GM19467 (cell line): Measurements from ENCODE around the gene NDUFB8.
"Not testable (repeated sequence)": the region's sequence is repeated elsewhere in the genome, so short reads cannot be mapped to it uniquely, and the experiment has no call there.

Source experiments
- ATAC-seq: cut with Tn5 transposase; IDR thresholded peaks from one replicate; pipeline ENCODE4 v1.9.1; 2021; ENCODE audit warnings: mild to moderate bottlenecking, moderate library complexity; ENCODE audit not compliant: unreplicated experiment

Gene NDUFB8

GRCh38 chr10:100529475-100530298 lies at the start of gene NDUFB8:
Gene NDUFB8, minus strand, starts transcription at chr10:100529871. Its CDS starts 20 bp downstream, at chr10:100529851.
- peak; percentile 68 for ATAC-seq

- no peak for ATAC-seq
These were observed 46.6 kb upstream of the NDUFB8 start for GRCh38 chr10:100576282-100576635.

- no peak for ATAC-seq
These were observed 46.1 kb upstream of the NDUFB8 start for GRCh38 chr10:100575585-100576281.

GRCh38 chr10:100575146-100575545 lies 45.5 kb upstream of the NDUFB8 start:
- not testable (repeated sequence) for ATAC-seq

DNA sequence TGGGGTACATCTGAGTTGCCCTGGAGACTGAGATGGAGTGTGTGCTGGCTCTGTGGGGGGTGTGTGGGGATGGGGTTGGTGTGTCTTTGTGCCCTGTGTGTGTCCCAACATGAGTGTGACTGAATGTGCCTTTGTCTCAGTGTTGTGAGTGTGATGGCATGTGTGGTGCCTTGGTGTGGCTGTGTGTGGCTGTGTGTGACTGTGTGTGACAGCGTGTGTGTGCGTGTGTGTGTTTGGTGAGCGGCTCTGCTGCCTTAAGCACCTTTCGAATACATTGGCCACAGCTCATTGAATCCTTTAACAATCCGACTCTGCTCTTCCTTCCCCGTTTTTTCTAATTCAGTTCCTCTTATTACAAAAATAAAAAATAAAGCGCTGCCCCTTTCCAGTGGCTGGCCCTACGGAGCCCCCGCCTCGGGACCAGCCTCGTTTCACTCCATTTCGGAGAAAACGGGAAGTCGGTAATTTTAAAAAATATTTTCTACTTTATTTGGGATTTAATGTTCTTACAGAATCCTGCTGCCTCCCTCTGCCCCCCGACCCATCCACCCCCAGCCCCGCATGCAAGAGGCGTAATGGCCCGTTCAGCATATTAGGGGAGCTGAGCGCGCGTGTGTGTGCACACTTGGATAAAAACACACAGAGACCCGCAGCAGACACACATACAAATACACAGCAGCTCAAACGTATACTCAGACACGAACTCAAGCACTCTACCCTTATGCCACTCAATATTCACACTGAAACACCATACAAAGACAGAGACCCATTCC lies 41.6 kb upstream of the NDUFB8 start:
- no peak for ATAC-seq

- no peak for ATAC-seq
These were observed 40.8 kb upstream of the NDUFB8 start for GRCh38 chr10:100570506-100570905.

DNA sequence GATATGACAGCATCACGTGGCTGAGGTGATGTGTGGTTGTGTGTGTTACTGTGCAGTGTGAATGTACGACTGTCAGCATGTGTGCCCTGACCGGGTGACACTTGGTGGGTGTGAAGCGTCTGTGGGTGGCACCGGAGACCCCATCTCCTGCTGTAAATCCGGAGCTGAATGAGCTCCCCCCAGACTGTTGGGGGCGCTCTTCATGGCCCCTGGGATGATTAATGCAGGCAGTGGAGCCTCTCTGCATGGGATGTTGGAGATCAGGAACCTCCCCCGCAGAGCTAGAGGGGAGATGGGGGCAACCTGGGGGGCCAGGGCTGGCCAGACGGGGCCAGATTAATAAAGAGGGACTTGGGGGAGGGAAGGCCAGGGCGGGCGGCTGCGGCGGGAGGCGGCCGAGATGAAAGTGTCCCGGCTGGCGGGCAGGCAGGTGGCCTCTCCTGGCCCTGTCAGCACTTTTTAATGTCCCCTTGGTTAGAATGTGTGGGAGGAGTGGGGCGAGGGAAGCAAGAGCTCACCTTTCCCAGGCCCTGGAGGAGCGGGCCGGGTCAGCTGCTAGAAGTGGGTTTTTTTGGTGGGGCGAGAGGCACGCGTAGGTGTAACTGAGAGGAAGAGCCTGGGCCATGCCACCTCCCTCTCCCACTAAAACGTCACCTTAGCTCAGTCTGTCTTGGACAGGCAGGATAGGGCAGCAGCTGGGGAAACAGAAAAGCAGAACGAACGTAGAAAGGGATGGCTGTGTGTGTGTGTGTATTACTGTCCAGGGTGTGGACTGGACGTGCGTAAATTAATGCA lies 40.2 kb upstream of the NDUFB8 start:
- no peak for ATAC-seq

DNA sequence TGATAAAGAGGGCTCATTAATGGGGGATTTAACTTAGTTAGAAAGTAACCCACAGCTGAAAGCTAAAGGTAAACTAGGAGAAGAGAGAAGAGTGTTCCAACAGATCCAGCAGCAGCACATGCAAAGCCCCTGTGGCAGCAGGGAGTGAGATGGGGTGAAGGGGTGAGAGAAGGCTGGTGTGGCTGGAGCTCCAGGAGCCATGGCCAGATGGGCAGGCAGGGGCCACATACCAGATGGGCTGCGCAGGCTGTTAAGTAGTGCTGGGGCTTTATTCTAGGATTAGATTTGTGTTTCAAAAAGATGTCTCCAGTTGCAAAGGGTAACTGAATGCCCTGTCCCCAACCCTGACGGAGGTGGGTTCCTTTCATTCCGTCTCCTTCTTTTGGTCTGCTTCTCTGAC lies 39.2 kb upstream of the NDUFB8 start:
- no peak for ATAC-seq

DNA sequence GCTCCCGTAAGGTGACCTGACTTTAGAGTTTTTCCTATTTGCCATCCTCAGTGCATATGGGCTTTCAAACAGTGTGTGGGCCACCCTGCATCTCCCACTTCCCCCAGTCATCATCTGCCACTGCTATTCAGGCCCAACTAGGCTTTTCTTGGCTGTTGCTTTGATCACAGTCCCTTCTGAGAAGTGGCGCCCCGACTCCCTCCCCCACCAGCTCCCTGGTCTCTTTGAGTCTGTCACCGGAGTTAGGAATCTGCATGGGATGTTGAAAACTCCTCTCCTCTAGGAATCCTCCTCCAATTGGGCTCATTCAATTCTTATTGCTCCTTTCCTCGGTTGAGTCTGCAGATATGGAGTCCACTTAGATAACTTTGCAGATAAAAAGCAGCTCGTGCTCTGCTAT lies 38.2 kb upstream of the NDUFB8 start:
- no peak for ATAC-seq

GRCh38 chr10:100567249-100567648 lies 37.6 kb upstream of the NDUFB8 start:
- no peak for ATAC-seq

DNA sequence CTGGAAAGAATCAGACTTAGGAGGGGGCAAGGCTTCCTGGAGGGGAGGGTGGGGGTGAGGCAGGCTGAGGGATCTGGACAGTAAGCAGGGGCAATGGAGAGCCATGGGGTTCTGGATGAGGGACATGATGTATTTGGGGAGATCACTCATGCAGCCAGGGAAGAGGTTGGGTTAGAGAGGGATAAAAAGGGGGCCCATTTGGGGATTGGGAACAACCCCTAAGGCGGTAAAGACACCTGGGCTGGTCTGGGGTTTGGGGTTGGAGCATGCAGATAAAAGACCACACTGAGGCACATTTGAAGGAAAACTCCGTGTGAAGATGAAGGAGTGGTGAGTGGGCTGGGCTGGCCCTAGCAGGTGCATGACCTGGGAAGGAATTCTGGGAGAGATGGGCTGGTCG lies 36.9 kb upstream of the NDUFB8 start:
- no peak for ATAC-seq

- ATAC-seq = no peak
These were observed 35.7 kb upstream of the NDUFB8 start for GRCh38 chr10:100565206-100565985.

DNA sequence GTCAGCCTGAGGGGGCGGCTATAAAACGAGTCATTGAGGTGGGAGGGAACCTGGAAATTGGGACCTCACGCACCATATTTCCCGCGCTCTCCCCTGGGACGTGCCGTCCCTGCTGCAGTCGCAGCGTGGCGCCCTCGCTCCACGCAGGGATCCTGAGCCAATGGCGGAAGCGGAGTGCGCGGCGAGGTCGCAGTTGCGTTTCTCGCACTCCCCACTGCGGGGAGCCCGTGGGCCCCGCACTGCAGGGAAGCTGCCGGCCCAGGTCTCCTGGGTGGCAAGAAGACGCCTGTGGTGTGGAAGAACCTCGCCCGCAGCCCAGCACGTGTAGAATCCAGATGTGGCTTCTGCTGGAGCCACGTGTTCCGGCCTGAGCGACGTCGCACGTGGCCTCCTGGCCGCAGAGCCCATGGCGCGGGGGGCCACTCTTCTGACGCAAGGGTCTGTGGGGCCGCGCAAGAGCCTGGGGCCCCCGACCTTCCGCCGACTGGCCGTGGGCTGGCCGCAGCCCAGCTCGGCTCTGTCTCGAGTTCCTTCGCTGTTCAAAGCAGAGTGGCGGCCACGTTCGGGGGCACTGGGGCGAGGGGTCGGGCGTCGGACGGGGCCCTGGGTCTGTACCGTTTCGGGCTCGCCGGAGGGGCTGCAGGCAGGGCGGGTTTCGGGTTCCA lies 32.5 kb upstream of the NDUFB8 start:
- peak; percentile 81 for ATAC-seq

GRCh38 chr10:100561005-100561404 lies 31.3 kb upstream of the NDUFB8 start:
- no peak for ATAC-seq

DNA sequence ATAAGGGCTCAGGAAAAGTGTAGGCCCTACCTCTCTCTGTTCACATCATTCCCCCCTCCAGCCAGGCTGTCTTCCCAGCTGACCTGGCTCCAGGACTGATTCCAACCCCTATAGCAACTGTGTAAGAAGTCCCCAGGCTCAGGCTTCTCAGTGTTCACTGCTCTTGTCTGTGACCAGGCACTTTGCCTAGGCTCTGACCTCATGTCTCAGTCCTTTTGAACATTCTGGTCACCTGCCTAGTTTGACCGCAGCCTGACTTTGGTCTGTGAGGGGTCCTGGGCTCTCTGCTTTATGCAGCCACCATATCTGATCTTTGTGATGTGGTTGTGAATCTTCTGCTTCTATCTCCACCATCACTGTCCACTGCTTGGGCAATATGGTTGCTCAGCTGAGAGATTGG lies 30.6 kb upstream of the NDUFB8 start:
- ATAC-seq = no peak

DNA sequence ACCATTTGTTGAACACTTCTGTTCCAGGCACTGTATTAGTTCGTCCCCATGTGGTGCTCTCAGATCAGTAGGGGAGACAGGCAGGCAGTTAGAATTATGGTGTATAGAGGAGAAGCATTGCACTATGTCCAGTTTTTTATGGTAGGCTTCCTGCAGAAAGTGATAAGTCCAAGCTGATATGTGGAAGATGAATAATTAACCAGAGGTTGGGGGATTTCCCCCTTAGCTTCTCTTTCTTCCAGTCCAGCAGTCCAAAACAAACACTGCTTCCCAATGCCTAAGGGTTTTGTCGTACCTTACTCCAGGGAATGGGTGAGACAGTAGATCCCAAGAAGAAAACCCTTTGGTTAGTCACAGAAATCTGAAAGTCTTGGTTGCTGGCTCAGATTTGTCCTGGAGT lies 25.2 kb upstream of the NDUFB8 start:
- ATAC-seq = no peak

DNA sequence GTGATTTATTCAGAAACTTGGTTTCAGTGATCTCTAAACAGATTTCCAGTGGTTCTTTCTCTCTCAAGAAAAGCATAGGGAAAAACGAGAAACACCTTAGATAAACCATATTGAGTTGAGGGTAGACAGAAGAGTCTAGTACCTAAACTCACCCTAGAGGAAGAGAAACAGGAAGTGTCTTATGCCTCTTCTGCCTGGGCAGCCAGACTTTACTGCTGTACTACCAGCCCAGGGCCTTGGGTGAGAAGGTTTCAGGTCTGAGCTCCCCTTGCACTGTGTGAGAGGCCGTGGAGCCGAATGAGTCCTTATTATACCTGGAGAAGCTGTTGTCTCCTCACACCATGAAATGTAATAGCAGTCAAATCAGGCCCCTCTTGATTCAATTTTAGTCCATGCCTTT lies 24.3 kb upstream of the NDUFB8 start:
- no peak for ATAC-seq

DNA sequence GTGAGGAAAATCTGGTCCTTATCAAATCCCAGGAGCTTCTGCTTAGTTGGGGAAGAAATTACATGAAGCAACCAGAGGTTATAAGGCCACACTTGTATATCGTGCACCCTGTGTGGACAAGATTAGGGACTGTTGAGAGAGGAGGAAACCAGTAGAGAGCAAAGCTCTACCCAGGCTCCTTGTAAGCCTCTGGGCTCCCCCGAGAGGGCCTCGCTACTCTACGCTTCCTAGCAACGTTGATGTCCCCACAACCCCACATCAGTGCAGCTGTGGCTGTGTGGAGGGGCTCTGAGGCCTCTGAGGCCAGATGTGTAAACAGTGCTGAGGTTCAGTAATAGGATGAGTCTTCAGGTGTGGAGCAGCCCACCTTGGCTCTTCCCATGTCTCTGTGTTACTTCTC lies 22.1 kb upstream of the NDUFB8 start:
- ATAC-seq = no peak

- ATAC-seq = no peak
These were observed 21.5 kb upstream of the NDUFB8 start for GRCh38 chr10:100551196-100551595.

GRCh38 chr10:100544950-100545349 lies 15.3 kb upstream of the NDUFB8 start:
- no peak for ATAC-seq
